NCI-H2196 (cell line): ENCODE data around the gene TASL.
"Not testable (repeated sequence)": the region's sequence is repeated elsewhere in the genome, so short reads cannot be mapped to it uniquely, and the experiment has no call there.

ENCODE experiments used
- DNase-seq: peaks from one replicate; lab custom pipeline; 2025; ENCODE audit not compliant: unreplicated experiment; lab: John Stamatoyannopoulos, UW

TASL gene, protein sequence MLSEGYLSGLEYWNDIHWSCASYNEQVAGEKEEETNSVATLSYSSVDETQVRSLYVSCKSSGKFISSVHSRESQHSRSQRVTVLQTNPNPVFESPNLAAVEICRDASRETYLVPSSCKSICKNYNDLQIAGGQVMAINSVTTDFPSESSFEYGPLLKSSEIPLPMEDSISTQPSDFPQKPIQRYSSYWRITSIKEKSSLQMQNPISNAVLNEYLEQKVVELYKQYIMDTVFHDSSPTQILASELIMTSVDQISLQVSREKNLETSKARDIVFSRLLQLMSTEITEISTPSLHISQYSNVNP

GRCh38 chrX:30577362-30577991 is at the start of gene TASL:
Gene TASL, minus strand, starts transcription at chrX:30577766. Its CDS starts 17,411 bp downstream, at chrX:30560355.
- DNase-seq, result no peak

GRCh38 chrX:30626402-30626801 is 48.8 kb upstream of the TASL start:
- no peak for DNase-seq

- no peak for DNase-seq
These were observed 44.8 kb upstream of the TASL start for GRCh38 chrX:30622361-30622760.

GRCh38 chrX:30620980-30621618 is 43.5 kb upstream of the TASL start:
- DNase-seq, result no peak

GRCh38 chrX:30620125-30620524 is 42.6 kb upstream of the TASL start:
- no peak for DNase-seq

GRCh38 chrX:30618160-30618765 is 40.7 kb upstream of the TASL start:
- no peak for DNase-seq

DNA sequence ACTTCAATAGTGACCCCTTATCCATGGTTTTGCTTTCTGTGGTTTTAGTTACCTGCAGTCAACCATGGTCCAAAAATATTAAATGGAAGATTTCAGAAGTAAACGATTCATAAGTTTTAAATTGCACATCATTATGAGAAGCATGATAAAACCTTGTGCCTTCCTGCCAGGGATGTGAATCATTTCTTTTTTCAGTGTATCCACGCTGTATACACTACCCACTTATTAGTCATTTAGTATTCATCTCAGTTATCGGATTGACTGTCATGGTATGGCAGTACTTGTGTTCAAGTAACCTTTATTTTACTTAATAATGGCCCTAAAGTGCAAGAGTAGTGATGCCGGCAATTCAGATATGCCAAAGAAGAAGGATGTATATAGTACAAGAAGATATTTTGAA is 37.7 kb upstream of the TASL start:
- no peak for DNase-seq

- DNase-seq, result no peak
These were observed 36.2 kb upstream of the TASL start for GRCh38 chrX:30613721-30614120.

DNA sequence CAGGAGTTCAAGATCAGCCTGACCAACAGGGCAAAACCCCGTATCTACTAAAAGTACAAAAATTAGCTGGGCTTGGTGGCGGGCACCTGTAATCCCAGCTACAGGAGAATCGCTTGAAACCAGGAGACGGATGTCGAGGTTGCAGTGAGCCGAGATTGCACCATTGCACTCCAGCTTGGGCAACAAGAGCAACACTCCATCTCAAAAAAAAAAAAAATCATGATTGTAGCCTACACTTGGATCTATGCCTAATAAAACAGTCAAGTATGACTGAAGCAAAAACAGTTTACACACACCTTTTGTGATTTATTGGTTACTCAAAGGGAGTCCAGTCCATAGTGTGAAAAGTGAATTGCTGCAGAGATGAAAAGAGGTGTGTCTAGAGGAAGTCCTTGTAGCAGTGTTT is 34.7 kb upstream of the TASL start:
- DNase-seq, result no peak

GRCh38 chrX:30610026-30610425 is 32.5 kb upstream of the TASL start:
- DNase-seq, result no peak

DNA sequence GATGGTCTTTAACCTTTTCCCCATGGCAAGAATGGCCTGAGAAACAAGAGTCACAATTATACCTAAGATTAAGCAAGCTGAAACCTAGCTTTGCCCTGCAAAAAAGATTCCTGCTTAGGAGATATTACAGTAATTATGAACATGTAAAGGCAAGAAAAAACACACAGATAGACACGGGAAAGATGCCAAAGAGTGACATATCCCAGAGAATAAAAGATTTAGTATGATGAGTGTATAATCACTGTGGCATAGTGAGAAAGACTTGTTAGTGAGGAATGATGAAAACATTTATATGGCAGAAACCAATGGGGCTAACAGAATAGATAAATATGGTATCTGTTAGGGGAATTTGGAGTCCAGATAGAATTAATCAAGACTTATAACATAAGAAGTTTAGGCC is 29.6 kb upstream of the TASL start:
- DNase-seq, result no peak

DNA sequence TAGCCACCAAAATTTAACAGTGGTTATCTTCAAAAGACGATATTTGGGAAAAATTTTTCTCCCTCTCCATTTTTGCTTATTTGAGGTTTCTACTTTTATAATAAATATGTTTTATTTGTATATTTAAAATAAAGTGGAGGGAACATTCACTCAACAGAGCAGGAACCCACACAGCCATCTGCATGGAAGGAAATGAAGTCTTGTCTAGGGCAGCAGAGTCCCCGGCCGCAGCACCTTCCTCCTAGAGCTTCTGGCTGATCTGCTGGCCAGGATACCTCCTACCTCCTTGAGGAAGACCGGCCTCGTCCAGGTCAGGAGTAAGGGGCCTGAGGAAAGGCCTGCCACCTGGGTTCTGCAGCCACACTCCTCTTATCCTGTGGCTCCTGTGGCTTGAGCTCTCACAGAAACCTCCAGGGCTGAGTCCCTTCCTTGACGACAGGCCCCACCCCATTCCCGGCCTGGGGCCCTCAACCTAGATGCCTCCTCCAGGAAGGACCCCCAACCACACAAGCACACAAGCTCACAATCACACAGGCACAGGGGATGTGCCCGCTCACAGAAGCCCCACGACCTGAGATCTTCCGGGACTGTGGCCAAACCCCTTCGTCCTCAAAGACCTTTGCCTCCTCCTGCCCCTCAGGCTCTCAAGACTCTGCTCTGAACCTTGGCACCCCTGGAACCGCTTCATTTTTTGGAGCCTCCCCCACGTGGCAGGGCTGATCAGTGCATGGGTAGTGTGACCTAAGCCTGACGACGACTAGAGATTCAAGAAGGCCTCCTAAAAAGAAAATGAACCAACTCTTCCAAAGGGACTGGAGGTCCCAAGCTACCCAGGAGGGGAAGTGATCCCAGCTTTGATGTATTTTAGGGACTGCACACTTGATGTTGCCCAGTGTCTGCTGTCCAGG is 23.0 kb upstream of the TASL start:
- DNase-seq, result not testable (repeated sequence)

- no peak for DNase-seq
These were observed 19.8 kb upstream of the TASL start for GRCh38 chrX:30597216-30598012.

DNA sequence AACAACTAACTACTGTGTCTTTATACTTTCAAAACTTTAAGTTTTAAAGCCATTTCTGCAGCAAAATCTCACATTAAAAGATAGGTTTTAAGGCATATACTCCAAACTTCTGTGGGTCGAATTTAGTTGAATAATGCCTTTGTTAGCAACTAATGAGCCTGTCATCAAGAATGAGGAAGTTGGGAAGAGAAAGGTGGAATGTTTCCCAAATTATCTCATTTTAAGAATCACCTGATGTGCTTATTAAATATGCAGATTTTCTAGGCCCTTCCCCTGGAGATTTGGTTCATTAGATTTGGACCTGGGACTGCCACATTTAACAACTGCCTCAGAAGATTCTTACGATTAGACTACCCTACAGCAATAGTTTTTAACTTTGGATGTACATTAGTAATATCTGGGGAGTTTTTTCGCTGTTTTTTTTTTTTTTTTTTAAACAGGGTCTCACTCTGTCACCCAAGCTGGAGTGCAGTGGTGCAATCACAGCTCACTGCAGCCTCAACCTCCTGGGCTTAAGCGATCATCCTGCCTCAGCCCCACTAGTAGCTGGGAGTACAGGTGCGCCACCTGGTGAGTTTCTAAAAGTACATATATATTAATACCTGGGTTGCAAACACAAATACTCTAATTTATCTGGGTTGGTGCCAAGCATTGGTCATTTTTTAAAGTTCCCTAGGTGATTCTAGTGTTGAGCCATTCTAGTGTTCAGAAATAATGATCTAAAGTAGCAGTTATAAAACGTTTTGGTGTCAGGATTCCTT is 16.1 kb upstream of the TASL start:
- DNase-seq, result no peak

- no peak for DNase-seq
These were observed 15.3 kb upstream of the TASL start for GRCh38 chrX:30592831-30593230.

GRCh38 chrX:30590368-30590767 is 12.8 kb upstream of the TASL start:
- no peak for DNase-seq

DNA sequence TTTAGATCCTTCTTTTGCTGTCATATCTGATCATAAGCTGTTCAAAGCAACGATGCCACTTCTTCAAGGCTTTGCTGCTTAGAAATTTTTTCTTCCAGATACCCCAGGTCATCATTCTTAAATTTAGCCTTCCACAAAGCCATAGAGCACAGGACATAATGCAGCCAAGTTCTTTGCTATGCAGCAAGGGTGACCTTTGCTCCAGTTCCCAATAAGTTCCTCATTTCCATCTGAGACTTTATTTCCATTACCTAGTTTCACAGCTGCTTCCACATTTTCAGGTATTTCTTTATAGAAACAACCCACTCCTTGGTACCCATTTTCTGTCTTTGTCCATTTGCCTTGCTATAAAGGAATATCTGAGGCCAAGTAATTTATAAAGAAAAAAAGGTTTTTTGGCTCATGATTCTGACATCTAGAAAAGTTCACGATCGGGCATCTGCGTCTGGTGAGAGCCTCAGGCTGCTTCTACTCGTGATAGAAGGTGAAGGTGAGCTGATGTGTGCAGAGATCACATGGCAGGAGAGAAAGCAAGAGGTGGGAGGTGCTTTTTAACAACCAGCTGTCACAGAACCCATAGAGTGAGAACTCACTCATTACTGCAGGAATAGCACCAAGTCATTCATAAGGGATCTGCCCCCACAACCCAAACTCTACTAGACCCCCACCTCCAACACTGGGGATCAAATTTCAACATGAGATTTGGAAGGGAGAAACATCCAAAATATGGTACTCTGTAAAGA is 11.8 kb upstream of the TASL start:
- no peak for DNase-seq

- no peak for DNase-seq
These were observed 8.9 kb upstream of the TASL start for GRCh38 chrX:30586516-30586915.

DNA sequence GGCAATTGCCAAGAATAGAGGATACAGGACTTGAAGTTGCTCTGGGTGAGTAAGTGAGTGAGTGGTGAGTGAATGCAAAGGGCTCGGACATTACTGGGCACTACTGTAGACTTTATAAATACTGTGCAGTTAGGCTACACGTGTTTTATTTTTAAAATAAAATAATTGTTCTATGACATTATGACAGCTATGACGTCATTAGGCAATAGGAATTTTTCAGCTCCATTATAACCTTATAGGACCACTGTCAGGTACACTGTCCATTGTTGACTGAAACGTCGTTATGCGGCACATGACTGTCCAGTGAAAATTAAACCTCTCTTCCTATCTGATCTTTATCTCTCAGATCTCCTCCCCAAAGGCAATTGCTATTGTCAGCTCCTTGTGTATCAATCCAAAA is 5.1 kb upstream of the TASL start:
- no peak for DNase-seq
